ENCODE results near the gene BLVRA.
"Not testable (repeated sequence)": the region's sequence is repeated elsewhere in the genome, so short reads cannot be mapped to it uniquely, and the experiment has no call there.

BLVRA gene, protein sequence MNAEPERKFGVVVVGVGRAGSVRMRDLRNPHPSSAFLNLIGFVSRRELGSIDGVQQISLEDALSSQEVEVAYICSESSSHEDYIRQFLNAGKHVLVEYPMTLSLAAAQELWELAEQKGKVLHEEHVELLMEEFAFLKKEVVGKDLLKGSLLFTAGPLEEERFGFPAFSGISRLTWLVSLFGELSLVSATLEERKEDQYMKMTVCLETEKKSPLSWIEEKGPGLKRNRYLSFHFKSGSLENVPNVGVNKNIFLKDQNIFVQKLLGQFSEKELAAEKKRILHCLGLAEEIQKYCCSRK

DNA sequence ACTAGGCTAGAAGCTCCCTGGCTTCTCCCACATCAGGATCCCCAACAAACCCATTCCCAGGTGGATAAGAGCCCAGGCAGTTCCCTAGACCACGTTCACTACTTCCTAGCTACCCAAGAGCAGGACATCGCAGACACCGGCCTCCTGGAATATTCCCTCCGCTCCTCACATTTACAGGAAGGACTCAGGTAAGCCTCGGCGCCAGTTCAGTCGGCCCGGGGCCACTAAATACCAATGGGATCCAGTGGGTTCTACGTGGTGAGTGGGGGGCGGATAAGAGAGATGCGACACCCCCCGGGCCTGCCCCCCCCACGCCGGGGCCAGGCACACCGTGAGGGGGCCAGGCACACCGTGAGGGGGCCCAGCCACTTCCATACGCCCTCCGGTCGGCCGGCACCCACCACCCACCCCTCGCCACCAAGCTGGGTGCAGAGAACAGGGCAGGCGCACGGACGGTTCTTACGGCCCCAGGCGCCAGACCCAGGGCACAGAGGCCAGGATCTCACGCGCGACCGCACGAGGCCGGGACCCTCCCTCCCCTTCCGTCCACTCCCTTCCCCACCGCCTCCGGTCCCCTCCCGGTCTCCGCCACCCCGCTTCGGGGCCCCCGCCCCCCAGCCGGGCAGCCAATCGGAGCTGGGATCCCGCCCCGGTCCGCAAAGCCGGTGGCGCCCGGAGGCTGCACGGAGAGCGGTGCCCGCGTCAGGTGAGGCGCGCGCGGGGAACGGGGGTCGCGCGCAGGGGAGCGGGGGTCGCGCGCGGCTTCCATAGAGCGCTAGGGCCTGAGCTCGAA, at the start of gene BLVRA:
Gene BLVRA (plus strand): TSS at position 652 of the 793 bp plus-strand sequence. CDS start 12,479 bp downstream, outside the sequence.
- DNase-seq (ENCODE audit: low read depth) = peak; percentile 51

DNA sequence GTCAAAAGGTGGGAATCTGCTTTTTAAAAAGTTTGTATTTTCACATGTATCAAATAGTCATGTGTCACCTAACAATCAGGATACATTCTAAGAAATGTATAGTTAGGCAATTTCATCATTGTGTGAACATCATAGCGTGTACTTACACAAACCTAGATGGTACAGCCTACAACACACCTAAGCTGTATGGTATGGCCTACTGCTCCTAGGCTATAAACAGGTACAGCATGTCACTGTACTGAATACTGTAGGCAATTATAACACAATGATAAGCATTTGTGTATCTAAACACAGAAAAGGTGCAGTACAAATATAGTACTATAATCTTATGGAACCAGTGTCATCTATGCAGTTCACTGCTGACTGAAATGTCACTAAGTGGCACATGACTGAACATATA, 47.0 kb upstream of the BLVRA start:
- no peak for DNase-seq (ENCODE audit: low read depth)

DNA sequence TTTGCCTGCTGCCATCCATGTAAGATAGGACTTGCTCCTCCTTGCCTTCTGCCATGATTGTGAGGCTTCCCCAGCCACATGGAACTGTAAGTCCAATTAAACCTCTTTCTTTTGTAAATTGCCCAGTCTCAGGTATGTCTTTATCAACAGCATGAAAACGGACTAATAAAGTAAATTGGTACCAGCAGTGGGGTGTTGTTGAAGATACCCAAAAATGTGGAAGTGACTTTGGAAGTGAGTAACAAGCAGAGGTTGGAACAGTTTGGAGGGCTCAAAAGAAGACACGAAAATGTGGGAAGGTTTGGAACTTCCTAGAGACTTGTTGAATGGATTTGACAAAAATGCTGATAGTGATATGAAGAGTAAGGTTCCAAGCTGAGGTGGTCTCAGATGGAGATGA, 42.5 kb upstream of the BLVRA start:
- not testable (repeated sequence) for DNase-seq (ENCODE audit: low read depth)

DNA sequence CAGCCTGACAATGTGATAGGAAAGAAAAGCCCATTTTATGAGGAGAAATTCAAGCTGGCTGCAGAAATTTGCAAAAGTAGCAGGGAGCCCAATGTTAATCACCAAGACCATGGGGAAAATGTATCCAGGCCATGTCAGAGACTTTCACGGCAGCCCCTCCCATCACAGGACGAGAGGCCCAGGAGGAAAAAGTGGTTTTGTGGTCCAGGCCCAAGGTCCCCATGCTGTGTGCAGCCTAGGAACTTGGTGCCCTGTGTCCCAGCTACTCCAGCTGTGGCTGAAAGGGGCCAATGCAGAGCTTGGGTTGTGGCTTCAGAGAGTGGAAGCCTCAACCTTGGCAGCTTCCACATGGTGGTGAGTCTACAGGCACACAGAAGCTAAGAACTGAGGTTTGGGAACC, 41.9 kb upstream of the BLVRA start:
- no peak for DNase-seq (ENCODE audit: low read depth)

DNA sequence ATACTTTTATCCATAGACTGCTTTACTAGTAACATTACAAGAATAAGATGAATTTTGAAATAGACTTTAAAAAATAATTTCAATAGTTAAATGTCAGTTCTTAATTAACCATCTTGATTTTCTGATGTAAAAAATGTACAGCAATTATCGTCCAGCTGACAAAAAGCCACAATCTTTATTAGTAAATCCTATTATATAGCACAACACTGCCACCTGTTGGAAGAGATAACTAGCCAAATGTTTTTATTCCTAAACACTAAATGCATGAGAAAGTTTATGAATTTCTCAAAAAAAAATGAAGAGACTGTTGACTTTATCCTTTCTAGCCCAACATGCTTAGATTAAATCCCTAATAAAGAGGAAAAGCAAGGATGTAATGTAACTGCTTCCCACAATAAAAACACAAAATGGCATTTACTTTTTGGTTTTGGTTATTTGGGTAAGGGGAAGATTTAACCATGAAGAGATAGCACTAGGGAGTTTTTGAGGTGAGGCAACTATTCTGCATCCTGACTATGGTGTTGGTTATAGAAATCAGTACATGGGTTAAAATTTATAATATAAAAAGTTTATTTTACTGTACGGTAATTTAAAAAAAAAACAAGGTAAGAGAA, 37.2 kb upstream of the BLVRA start:
- no peak for DNase-seq (ENCODE audit: low read depth)

DNA sequence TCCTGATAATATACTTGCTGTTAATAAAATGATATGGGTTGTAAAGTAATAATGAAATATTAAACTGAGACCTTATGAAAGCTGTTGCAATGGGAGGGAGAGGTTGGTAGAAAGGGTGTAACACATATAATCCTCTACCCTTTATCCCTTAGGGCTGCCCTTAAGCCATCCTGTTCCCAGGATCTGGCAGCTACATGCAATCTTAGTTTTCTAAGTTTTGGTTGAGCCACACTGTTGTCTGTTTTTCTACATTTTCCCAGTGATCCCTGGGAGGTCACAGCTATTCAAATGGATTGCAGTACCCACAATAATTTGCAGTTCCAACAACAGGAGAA, 35.5 kb upstream of the BLVRA start:
- DNase-seq (ENCODE audit: low read depth) = no peak

DNA sequence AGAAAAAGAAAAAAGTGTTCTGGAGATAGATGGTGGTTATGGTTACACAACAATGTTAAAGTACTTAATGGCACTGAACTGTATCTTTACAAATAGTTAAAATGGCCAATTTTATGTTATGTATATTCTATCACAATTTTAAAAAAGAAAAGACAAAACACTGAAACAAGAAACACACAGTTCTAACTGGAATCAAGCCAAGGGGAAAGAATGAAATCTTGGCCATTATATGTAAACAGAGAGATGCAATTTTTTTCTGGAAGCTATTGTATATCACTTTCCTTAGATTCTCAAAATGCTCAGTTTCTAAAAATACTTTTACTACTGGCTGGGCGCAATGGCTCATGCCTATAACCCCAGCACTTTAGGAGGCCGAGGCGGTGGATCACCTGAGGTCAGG, 33.2 kb upstream of the BLVRA start:
- no peak for DNase-seq (ENCODE audit: low read depth)

DNA sequence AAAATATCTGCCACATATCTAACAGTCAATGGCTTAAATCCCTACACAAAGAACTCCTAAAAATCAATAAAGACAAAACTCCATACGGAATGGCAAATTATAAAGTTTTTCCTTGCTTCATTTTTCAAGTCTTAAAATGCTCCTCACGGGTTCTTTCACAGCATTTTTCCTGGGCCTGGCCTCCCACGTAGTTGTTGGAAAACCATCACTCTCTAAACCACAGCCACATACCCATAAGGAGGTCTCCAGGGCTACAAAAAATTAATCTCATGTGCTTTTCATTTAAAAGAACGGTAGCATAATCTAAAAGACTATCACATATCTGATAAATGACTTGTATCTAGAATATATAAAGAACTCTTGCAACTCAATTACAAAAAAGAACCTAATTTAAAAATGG, 32.0 kb upstream of the BLVRA start:
- no peak for DNase-seq (ENCODE audit: low read depth)

DNA sequence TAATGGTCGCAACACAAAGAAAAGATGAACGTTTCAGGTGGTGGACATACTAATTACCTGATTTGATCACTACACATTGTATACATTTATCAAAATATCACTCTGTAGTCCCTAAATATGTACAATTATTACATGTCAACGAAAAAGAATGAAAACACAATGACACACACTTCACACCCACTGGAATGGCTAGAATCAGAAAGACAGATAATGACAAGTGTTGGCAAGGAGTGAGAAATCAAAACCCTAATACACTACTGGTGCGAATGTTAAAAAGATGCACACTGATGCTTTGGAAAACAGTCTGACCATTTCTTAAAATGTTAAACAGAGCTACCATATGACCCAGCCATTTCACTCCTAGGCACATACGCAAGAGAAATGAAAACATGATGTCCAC, 31.5 kb upstream of the BLVRA start:
- DNase-seq (ENCODE audit: low read depth) = no peak

DNA sequence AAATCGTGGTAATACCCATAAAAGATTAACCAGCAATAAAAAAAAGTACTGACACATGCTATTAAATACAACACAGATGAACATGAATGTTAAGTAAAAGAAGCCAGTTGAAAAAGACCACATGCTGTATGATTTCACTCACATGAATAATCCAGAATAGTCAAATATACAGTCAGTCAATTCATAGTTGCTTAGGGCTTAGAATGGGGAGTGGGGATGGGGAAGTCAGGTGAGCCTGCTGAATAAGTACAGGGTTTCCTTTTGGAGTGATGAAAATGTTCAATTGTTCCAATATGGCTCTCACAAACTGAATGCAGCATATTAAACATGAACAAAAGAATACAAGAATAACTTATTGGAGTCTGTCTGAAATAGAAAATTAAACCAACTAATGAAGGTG, 31.0 kb upstream of the BLVRA start:
- DNase-seq (ENCODE audit: low read depth) = no peak

DNA sequence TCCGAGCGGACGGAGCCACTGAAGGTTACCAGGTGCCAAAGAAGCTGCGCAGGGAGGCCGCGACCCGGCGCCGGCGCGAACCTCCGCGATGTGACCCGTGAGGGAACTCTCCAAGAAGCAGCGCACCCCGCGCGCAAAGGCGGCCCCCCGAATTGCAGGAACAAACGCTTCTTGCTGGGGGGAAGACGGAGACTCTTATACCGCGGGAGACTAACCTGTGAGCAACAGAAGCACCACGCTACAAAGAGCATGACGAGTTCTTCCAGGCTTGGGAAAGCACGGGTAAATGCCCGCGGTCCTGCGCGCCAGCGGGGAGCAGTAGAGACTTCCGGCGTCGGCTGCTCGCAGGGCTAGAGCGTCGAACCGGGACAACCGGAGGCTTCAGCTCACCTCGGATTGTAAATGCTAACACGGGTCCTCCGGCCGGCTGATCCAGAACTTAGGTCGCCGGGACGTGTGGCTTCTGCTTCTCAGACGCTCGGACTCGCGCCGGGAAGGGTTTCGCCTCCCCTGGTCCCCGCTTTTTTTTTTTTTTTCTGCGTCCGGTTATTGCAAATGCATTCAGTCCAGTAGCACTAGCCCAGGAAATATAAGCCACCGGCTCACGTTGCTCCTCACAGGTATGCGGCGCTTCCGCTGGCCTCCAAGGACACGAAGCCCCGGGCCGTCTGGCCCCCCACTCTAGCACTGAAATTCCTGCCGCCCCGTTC, 29.1 kb upstream of the BLVRA start, which contains the start of gene COA1:
Gene COA1 (minus strand): TSS at position 310 of the 710 bp plus-strand sequence. CDS start 80,909 bp downstream, outside the sequence.
- DNase-seq (ENCODE audit: low read depth) = peak; percentile 69

DNA sequence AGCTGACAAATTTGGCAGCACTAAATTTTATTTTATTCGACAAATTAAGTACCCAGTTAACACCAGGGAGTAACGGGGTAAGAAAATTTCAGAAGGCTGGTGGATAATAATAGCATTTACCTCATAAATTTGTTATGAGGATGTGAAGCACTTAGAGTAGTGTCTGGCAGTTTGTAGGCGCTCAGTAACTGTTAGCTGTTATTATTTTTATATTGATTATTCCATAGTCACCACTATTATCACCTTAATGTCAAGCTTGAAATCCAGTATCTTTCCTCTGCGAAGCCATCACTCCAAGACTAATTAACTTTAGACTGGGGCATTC, 28.6 kb upstream of the BLVRA start:
- DNase-seq (ENCODE audit: low read depth) = no peak

DNA sequence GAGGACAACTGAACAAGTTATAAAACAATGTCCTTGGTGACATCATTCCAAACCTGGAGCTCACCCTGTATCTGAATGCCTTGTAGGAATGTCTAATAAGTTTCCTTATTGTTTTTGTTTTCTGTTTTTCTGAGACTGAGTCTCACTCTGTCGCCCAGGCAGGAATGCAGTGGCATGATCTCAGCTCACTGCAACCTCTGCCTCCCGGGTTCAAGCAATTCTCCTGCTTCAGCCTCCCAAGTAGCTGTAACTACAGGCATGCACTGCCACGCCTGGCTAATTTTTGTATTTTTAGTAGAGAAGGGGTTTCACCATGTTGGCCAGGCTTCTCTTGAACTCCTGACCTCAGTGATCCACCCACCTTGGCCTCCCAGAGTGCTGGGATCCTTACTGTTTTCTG, 27.0 kb upstream of the BLVRA start:
- not testable (repeated sequence) for DNase-seq (ENCODE audit: low read depth)

DNA sequence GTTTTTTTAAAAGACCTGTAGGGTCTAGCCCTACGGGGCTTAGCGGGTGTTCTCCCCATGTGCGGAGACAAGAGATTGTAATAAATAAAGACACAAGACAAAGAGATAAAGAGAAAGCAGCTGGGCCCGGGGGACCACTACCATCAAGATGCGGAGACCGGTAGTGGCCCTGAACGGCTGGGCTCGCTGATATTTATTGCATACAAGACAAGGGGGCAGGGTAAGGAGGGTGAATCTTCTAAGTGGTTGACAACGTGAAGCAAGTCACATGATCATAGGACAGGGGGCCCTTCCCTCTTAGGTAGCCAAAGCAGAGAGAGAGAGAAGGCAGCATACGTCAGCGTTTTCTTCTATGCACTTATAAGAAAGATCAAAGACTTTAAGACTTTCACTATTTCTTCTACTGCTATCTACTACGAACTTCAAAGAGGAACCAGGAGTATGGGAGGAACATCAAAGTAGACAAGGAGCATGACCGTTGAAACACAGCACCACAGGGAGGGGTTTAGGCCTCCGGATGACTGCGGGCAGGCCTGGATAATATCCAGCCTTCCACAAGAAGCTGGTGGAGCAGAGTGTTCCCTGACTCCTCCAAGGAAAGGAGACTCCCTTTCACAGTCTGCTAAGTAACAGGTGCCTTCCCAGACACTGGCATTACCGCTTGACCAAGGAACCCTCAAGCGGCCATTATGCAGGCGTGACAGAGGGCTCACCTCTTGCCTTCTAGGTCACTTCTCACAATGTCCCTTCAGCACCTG, 23.7 kb upstream of the BLVRA start:
- DNase-seq (ENCODE audit: low read depth) = not testable (repeated sequence)

DNA sequence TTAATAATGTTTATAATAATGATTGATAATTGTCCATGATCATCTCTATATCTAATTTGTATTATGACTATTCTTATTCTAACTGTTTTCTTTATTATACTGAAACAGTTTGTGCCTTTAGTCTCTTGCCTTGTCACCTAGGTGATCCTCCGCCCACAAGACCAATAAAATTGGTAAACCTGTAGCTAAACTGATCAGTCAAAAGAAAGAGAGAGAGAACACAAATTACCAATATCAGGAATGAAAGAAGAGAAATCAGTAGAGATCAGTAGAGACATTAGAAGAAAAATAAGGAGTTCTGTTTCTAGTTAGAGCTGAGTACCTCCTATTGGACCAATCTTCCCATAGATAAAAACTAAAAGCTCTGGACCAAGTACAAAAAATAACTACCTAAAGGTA, 23.1 kb upstream of the BLVRA start:
- DNase-seq (ENCODE audit: low read depth) = no peak

DNA sequence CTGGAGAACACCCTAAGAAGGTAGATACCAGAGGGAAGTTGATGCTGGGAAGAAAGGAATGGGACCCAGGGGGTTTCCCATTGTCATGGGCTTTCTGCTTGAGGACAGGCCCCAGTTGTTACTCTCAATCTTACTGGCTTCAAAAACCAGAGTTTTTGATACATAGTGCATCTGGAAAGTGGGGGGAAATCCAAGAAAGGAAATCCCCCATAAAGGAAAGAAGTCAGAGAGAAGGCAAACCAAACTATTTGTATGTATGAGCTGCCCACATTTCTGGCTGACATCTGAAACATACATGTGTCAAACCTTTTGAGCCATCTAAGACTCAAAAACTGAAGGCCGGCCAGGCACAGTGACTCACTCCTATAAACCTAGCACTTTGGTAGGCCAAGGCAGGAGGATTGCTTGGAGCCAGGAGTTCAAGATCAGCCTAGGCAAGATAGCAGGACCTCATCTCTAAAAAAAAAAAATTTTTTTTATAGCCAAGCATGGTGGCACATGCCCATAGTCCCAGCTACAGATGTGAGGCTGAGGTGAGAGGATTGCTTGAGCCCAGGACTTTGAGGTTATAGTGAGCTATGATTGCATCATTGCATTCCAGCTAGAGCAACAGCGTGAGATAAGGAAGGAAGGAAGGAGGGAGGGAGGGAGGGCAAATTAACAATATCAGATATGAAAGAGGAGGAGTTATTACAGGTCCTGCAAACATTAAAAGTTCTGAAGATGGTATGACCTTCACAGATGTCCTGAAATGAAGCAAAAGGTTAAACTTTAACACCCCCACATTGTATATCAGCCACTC, 22.5 kb upstream of the BLVRA start:
- no peak for DNase-seq (ENCODE audit: low read depth)

DNA sequence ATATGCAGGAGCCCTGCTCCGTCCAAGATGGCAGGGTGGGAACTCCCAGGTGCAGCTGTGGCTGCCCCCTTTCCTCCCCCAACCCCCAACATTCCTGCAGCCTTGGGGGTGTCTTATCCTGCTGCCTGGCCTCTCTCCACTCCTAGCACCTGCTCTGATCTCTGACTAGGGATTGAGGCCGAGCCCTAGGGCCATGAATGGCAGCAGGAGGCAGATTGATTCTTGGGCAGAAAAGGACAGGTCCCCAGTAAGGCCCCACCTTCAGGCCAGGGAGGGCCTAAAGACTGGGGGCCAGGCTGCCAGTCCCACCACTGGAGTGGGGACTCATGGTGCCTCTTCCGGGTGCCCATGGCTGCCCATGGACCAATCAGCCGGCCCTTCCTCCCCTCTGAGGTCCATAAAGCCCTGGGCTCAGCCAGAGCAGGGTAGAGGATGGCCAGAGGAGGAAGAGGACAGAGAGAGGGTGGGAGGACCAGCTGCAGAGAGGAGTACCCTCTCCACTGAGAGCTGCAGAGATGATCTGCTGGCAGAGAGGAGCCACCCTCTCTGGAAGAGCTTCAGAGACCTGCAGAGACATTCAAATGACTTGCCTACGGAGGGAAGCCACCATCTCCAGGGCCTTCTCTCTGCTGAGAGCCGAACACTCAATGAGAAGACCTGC, 20.9 kb upstream of the BLVRA start:
- DNase-seq (ENCODE audit: low read depth) = no peak

DNA sequence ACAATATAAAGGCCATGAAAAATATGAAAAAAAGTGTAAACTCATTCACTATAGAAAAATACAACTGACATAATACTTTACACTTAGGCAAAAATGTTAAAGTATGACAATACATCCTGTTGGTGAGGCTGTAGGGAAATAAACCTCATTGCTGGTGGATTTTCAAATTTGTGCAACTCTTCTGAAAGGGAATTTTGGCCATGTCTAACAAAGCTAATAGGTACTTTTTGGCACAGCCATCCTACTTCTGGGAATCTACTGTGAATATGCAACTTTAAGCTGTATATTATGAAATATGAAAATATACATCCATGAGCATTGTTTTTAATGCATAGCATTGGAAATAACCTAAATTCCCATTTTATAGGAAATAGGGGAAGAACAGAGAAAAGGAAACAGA, 15.8 kb upstream of the BLVRA start:
- DNase-seq (ENCODE audit: low read depth) = no peak

DNA sequence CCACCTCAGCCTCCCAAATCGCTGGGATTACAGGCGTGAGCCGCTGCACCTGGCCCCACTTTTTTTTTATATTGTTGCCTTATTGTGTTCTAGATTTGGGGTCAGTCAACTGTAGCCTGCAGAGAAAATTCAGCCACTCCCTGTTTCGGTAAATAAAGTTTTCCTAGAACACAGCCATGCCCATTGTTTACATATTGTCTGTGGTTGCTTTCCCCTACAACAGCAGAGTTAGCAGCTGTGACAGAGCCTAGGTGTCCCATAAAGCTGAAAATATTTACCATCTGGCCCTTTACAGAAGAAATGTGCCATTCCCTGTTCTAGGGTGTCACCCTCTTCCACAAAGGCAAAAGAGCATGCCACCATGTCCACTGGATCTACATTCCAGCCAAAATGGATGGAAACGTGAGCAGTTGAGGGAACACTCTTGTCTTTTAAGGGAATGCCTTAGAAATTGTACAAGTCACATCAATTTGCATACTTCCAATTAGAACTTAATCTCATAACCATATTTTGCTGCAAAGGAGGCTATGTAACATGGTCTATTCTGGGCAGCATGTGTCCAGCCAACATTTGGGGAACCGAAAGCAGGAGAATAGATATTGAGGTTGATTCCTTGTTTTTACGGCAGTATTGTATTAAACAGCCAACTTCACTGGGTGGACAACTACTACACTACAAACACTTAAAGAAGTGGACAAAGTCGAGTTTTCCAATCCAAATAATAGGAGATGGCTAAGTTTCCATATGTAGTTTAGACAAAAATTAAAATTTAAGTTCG, 11.0 kb upstream of the BLVRA start:
- no peak for DNase-seq (ENCODE audit: low read depth)
